GM23248 (cell line): ENCODE data around the gene CASQ1. TPM values are rescaled to one million over a fixed set of nuclear protein-coding genes. Genes with fewer than 3 reads are reported as not detected.
A peak's percentile ranks its signal among the peaks of the same experiment; 100 is the strongest.

Source experiments
- DNase-seq: peaks from one replicate; pipeline ENCODE4 v3.0.0-alpha.2; 2015
- H2AFZ ChIP-seq: fragments of 200-600 bp; sonication (generic); 2 replicates; pipeline ENCODE4 v1.6.1; 2016; ENCODE audit warnings: antibody characterized with exemption
- H3F3A ChIP-seq: fragments of 200-600 bp; sonication (generic); 2 replicates; pipeline ENCODE4 v1.6.1; 2016; ENCODE audit warnings: mild to moderate bottlenecking, antibody characterized with exemption, mixed run types; ENCODE audit not compliant: insufficient read depth
- H3K27ac ChIP-seq: fragments of 200-600 bp; sonication (generic); 2 replicates; pipeline ENCODE4 v1.5.1; 2016; ENCODE audit warnings: mild to moderate bottlenecking
- H3K27me3 ChIP-seq: fragments of 200-600 bp; sonication (generic); replicated peaks from 2 replicates; pipeline ENCODE4 v1.6.1; 2016; ENCODE audit warnings: mild to moderate bottlenecking; ENCODE audit not compliant: insufficient read depth
- H3K36me3 ChIP-seq: fragments of 200-600 bp; sonication (generic); 2 replicates; pipeline ENCODE4 v1.6.1; 2016; ENCODE audit warnings: low read depth, mild to moderate bottlenecking
- H3K4me1 ChIP-seq: fragments of 200-600 bp; sonication (generic); 2 replicates; pipeline ENCODE4 v1.6.1; 2016; ENCODE audit warnings: mild to moderate bottlenecking; ENCODE audit not compliant: insufficient read depth
- H3K4me2 ChIP-seq: fragments of 200-600 bp; sonication (generic); one replicate; pipeline ENCODE4 v1.6.1; 2016; ENCODE audit warnings: mild to moderate bottlenecking; ENCODE audit not compliant: unreplicated experiment
- H3K4me3 ChIP-seq: fragments of 200-600 bp; sonication (generic); 2 replicates; pipeline ENCODE4 v1.5.1; 2016; ENCODE audit warnings: mild to moderate bottlenecking
- H3K79me2 ChIP-seq: fragments of 200-600 bp; sonication (generic); 2 replicates; pipeline ENCODE4 v1.6.1; 2016; ENCODE audit warnings: mild to moderate bottlenecking; ENCODE audit not compliant: insufficient read depth
- H3K9ac ChIP-seq: fragments of 200-600 bp; sonication (generic); 2 replicates; pipeline ENCODE4 v1.6.1; 2016; ENCODE audit warnings: mild to moderate bottlenecking
- H3K9me2 ChIP-seq: fragments of 200-600 bp; sonication (generic); 2 replicates; pipeline ENCODE4 v1.6.1; 2016; ENCODE audit warnings: mixed run types, mild to moderate bottlenecking, moderate library complexity; ENCODE audit not compliant: insufficient read depth
- H3K9me3 ChIP-seq: fragments of 200-600 bp; sonication (generic); one replicate; pipeline ENCODE4 v1.6.1; 2017; ENCODE audit warnings: low read depth
- H4K20me1 ChIP-seq: fragments of 200-600 bp; sonication (generic); 2 replicates; pipeline ENCODE4 v1.6.0; 2016; ENCODE audit not compliant: insufficient read depth
- EZH2 ChIP-seq: fragments of 200-600 bp; sonication (generic); IDR thresholded peaks from 2 replicates; pipeline ENCODE4 v1.6.1; 2018; ENCODE audit warnings: antibody characterized with exemption, mild to moderate bottlenecking; ENCODE audit not compliant: insufficient read depth, poor library complexity, severe bottlenecking
- EZH2phosphoT487 ChIP-seq: fragments of 200-600 bp; sonication (generic); IDR thresholded peaks from 2 replicates; pipeline ENCODE4 v1.6.1; 2018; ENCODE audit warnings: antibody characterized with exemption, moderate library complexity, mild to moderate bottlenecking, low read depth; ENCODE audit not compliant: insufficient read depth
- WGBS, 2 experiments: methylation state at CpG; one replicate each; pipeline ENCODE4 v1.1.6; 2015 to 2017; ENCODE audit warnings: low lambda C conversion rate in 2 of 2, low coverage in 1 of 2; ENCODE audit errors: missing lambda C conversion rate in 2 of 2; 5-methylcytosine and 5-hydroxymethylcytosine counted together
- in situ Hi-C: fragments of 300-500 bp; cut with MboI; formaldehyde crosslinking; loops from 2 replicates; pipeline ENCODE4 v1.15.0; 2020
- polyA plus RNA-seq: library from polyadenylated mRNA; unstranded; fragments of >200 nt; fragmentation: Nextera tagmentation; extraction: Ambion mirVana; gene quantifications from 2 replicates; pipeline ENCODE4 v1.2.1, GENCODE V29; 2016
- total RNA-seq: library from RNA; depleted of rRNA; stranded (reverse); fragments of >200 nt; shearing (Covaris generic); gene quantifications from 2 replicates; pipeline ENCODE4 v1.2.3, GENCODE V29; 2014

Gene CASQ1
- total and polyA plus RNA-seq, 2 experiments from 2014 or later: 0.11 TPM; not detected in 1

DNA sequence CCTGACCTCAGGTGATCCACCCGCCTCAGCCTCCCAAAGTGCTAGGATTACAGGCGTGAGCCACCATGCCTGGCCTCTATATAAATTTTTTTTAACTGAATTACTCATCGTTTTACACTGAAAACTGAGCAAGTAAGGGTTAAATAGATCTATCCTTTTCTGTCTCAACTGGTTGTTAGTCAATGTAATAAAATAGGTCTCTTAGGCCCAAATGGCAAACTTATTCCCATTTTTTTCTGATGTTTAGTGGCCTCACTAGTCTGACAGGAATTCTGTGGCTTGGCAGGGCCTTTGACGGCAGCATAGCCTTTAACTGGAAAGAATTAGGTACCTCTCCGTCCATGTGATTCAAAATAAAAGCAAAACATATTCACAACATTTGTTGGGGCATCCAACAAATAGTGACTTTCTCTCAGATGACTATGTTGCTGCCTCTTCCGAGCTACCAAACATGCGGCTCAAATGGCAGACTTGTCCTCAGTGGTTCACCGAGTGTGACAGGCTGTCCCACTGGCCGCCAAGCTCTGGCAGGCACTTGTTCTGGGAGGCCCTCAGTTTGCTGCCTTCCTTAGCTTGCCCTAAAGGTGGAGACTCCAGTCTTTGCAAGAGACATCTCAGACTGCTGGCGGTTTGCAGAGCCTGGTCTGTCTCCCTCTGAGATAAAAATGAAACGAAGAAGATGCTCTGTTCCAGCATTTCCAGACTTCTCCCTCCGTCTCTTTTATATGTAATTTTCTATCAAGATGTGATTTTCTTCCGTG, 21.6 kb upstream of the CASQ1 start:
- peak; percentile 50 for DNase-seq
- in situ Hi-C loops: no loop called here
- no peaks in the 10 kb centered on the region for H4K20me1 ChIP-seq
- no peak overlapping the region for H3K9ac ChIP-seq
- no peak overlapping the region for H2AFZ ChIP-seq
- no peaks in the 10 kb centered on the region for H3F3A ChIP-seq
- H3K27ac ChIP-seq: no peak overlapping the region
- no peak overlapping the region for H3K4me3 ChIP-seq
- H3K4me1 ChIP-seq: peaks cover 8% of the 10 kb centered on the region
- no peaks in the 10 kb centered on the region for H3K9me3 ChIP-seq
- H3K36me3 ChIP-seq: no peaks in the 10 kb centered on the region
- peak overlapping the region; percentile 18 for H3K4me2 ChIP-seq
- TF ChIP-seq EZH2: no peak
- no peak for TF ChIP-seq EZH2phosphoT487
- H3K27me3 ChIP-seq: no peaks in the 10 kb centered on the region
- WGBS, 2 experiments: 61 to 65% methylated on average over 13 of the region's 13 CpGs
- H3K79me2 ChIP-seq: no peaks in the 10 kb centered on the region
- H3K9me2 ChIP-seq: no peaks in the 10 kb centered on the region

DNA sequence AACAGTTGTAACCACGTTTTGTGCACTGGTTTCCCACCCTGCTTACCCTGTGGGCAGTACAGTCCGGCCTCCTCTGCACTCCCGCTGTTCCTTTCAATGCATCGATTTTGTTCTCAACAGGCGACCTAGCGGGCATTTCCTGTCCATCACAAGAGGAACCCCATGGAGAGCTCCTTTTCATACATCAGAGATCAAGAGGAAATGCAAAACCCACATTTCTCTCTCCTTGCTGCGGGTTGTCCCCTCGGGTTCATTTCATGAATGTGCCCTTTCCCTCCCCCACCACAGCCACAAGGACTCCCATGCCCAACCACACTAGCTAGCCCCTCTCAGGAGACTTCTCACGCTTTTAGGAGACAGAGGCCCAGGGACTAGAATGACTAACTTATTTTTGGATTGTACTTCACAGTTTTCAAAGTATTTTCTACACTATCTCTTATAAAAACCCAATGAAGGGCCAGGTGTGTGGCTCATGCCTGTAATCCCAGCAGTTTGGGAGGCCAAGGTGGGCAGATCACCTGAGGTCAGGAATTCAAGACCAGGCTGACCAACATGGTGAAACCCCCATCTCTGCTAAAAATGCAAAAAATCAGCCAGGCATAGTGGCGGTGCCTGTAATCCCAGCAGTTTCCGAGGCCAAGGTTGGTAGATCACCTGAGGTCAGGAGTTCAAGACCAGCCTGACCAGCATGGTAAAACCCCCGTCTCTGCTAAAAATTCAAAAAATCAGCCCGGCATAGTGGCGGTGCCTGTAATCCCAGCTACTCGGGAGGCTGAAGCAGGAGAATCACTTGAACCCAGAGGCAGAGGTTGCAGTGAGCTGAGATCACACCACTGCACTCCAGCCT, 20.6 kb upstream of the CASQ1 start:
- H3K9ac ChIP-seq: no peak overlapping the region
- no peaks in the 10 kb centered on the region for H3K27me3 ChIP-seq
- in situ Hi-C loops: no loop called here
- no peaks in the 10 kb centered on the region for H3K36me3 ChIP-seq
- DNase-seq: no peak
- H3K4me3 ChIP-seq: no peak overlapping the region
- H3K4me2 ChIP-seq: no peak overlapping the region
- no peaks in the 10 kb centered on the region for H3K9me3 ChIP-seq
- H3K79me2 ChIP-seq: no peaks in the 10 kb centered on the region
- H3K9me2 ChIP-seq: no peaks in the 10 kb centered on the region
- no peaks in the 10 kb centered on the region for H4K20me1 ChIP-seq
- no peak overlapping the region for H3K27ac ChIP-seq
- H2AFZ ChIP-seq: no peak overlapping the region
- WGBS, 2 experiments: 72 to 75% methylated on average over 15 of the region's 15 CpGs
- TF ChIP-seq EZH2phosphoT487 (no peak), EZH2 (no peak)
- peaks cover 8% of the 10 kb centered on the region for H3K4me1 ChIP-seq
- H3F3A ChIP-seq: no peaks in the 10 kb centered on the region

DNA sequence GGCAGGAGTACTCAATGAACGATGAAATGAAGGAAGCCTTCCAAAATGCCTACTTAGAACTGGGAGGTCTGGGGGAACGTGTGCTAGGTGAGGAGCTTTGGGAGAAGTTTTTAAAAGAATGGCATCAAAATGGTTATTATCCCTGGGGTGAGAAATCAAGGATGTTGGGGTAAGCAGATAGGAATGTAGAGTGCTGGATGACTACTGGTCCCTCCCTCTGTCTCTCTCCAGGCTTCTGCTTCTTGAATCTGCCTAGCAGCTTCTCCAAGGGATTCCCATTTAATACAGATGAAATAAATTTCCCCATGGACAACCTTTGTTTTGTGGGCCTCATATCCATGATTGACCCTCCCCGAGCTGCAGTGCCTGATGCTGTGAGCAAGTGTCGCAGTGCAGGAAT, 19.0 kb upstream of the CASQ1 start:
- peaks cover 8% of the 10 kb centered on the region for H3K4me1 ChIP-seq
- no peaks in the 10 kb centered on the region for H4K20me1 ChIP-seq
- no peaks in the 10 kb centered on the region for H3K79me2 ChIP-seq
- H3K9ac ChIP-seq: no peak overlapping the region
- H3K4me3 ChIP-seq: no peak overlapping the region
- no peaks in the 10 kb centered on the region for H3K27me3 ChIP-seq
- no peak overlapping the region for H2AFZ ChIP-seq
- no peak for TF ChIP-seq EZH2
- H3K36me3 ChIP-seq: no peaks in the 10 kb centered on the region
- H3K9me3 ChIP-seq: no peaks in the 10 kb centered on the region
- DNase-seq: peak; percentile 80
- no peaks in the 10 kb centered on the region for H3F3A ChIP-seq
- H3K4me2 ChIP-seq: peak overlapping the region; percentile 38
- no peaks in the 10 kb centered on the region for H3K9me2 ChIP-seq
- WGBS, 2 experiments: 65 to 67% methylated on average over 4 of the region's 4 CpGs
- no peak overlapping the region for H3K27ac ChIP-seq
- in situ Hi-C loops: no loop called here

DNA sequence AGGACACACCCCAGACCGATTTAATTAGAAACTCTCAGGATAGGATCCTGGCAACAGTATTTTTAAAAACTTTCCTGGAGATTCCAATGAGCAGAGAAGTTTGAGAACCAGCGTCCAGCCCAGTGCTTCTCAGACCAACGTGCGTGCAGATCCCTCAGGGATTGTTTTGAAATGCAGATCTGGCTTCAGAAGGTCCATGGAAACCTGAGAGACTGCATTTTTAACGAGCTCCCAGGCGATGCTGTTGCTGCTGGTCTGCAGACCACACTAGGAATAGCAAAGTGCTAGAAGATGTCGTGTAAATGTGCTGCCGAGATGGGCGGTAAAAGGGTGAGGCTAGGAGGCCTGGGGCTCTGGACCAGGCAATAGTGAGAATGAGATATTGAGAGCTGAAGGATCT, 18.4 kb upstream of the CASQ1 start:
- Histone ChIP-seq H3K9me2 (no peaks in the 10 kb centered on the region), H3K4me1 (peaks cover 8% of the 10 kb centered on the region), H3K79me2 (no peaks in the 10 kb centered on the region), H3F3A (no peaks in the 10 kb centered on the region), H4K20me1 (no peaks in the 10 kb centered on the region), H3K4me2 (no peak overlapping the region), H3K27ac (no peak overlapping the region), H3K27me3 (no peaks in the 10 kb centered on the region), H2AFZ (no peak overlapping the region), H3K9me3 (no peaks in the 10 kb centered on the region), H3K36me3 (no peaks in the 10 kb centered on the region), H3K9ac (no peak overlapping the region), H3K4me3 (no peak overlapping the region)
- DNase-seq: no peak
- in situ Hi-C loops: no loop called here
- WGBS, 2 experiments: 57 to 59% methylated on average over 9 of the region's 9 CpGs
- TF ChIP-seq EZH2 (no peak), EZH2phosphoT487 (no peak)
